GM12875 (cell line): ENCODE measurements around the gene NDUFA11.

ENCODE experiments used
- H3K4me3 ChIP-seq: one replicate; pipeline ENCODE4 v1.5.1; 2011; ENCODE audit warnings: low read depth, low read length, control low read depth
- CTCF ChIP-seq: IDR thresholded peaks from 2 replicates; pipeline ENCODE4 v1.5.1; 2011; ENCODE audit warnings: low read depth, mild to moderate bottlenecking, control low read depth, inconsistent platforms, low read length, moderate library complexity, borderline replicate concordance; ENCODE audit not compliant: insufficient read depth

Gene NDUFA11

GRCh38 chr19:5948752-5949564 lies 45.4 kb upstream of the NDUFA11 start:
- no peak overlapping the region for H3K4me3 ChIP-seq
- no peak for TF ChIP-seq CTCF

- H3K4me3 ChIP-seq: no peak overlapping the region
- TF ChIP-seq CTCF: no peak
Measured at GRCh38 chr19:5947435-5947834, 43.8 kb upstream of the NDUFA11 start.

GRCh38 chr19:5943623-5944022 lies 40.0 kb upstream of the NDUFA11 start:
- no peak overlapping the region for H3K4me3 ChIP-seq
- no peak for TF ChIP-seq CTCF

- TF ChIP-seq CTCF: no peak
- H3K4me3 ChIP-seq: no peak overlapping the region
Measured at GRCh38 chr19:5943045-5943444, 39.5 kb upstream of the NDUFA11 start.

GRCh38 chr19:5941673-5942072 lies 38.1 kb upstream of the NDUFA11 start:
- TF ChIP-seq CTCF: no peak
- no peak overlapping the region for H3K4me3 ChIP-seq

GRCh38 chr19:5940260-5941208 lies 36.9 kb upstream of the NDUFA11 start:
- no peak for TF ChIP-seq CTCF
- H3K4me3 ChIP-seq: no peak overlapping the region
